ENCODE results near the gene NRDE2.

The NRDE2 gene

DNA sequence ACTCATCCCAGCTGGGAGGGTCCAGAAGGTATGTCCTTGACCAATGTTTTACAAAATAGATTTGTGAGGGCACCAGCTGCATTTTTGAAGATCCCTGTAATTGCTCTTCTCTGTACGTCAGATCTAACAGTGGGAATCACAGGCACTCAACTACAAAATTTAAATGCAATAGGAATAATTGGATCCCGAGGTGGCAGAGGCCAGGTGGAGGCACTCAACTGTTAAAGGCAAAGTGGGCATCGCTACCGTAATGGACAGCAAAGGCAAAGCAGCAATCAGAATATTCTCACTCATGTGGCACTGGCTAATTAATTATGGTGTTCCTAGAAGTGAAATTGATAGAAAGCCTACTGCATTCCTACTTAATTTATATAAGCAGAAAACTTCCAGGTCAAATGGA, 103.3 kb downstream of the NRDE2 start:
- H3K36me3 ChIP-seq (ENCODE audit: control insufficient read depth, insufficient read depth, low read length) = no peaks in the 10 kb centered on the region
- no peaks in the 10 kb centered on the region for H3K27me3 ChIP-seq (replicated peaks; ENCODE audit: control insufficient read depth, insufficient read depth, low read length)
- TF ChIP-seq, protein P1, sequence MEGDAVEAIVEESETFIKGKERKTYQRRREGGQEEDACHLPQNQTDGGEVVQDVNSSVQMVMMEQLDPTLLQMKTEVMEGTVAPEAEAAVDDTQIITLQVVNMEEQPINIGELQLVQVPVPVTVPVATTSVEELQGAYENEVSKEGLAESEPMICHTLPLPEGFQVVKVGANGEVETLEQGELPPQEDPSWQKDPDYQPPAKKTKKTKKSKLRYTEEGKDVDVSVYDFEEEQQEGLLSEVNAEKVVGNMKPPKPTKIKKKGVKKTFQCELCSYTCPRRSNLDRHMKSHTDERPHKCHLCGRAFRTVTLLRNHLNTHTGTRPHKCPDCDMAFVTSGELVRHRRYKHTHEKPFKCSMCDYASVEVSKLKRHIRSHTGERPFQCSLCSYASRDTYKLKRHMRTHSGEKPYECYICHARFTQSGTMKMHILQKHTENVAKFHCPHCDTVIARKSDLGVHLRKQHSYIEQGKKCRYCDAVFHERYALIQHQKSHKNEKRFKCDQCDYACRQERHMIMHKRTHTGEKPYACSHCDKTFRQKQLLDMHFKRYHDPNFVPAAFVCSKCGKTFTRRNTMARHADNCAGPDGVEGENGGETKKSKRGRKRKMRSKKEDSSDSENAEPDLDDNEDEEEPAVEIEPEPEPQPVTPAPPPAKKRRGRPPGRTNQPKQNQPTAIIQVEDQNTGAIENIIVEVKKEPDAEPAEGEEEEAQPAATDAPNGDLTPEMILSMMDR (IDR thresholded peaks at IDR 0.05; ENCODE audit: insufficient read depth, low read length, poor library complexity, severe bottlenecking) = no peak
- no peak for DNase-seq (ENCODE audit: extremely low read depth, insufficient read length)
- H3K4me3 ChIP-seq (replicated peaks; ENCODE audit: low read depth, low read length) = no peak overlapping the region

Data from GM06990 (cell line).